Panc1 (cell line): ENCODE results near the gene POU5F2.

Source experiments
- SIN3A ChIP-seq: IDR thresholded peaks from 2 replicates; pipeline ENCODE4 v1.6.1; 2012; ENCODE audit warnings: low read depth, mild to moderate bottlenecking, low read length, moderate library complexity, borderline replicate concordance; ENCODE audit not compliant: insufficient read depth
- TF ChIP-seq, protein P1 (sequence below): fragments of 450-650 bp; IDR thresholded peaks from 2 replicates; pipeline ENCODE4 v1.5.1; 2017; ENCODE audit warnings: mild to moderate bottlenecking

DNA sequence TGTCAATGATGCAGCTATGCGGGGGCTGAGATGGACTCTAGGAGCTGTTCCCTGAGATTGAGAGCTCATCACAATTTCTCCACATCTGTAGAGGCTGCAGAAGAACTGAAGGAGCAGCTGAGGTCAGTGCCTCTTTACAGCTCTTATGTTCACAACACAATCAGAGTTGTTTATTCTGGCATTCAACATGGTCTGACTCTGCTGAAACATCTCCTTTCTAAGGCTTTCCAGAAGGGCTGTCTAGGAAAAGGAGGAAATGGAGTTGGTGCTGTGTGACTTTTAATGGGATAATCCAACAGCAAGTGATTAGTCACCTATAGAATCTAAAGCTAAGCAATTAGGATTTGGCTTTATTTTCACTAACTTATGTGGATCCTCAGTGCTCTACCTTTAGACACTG lies 6.0 kb downstream of the POU5F2 start:
- TF ChIP-seq, protein P1, sequence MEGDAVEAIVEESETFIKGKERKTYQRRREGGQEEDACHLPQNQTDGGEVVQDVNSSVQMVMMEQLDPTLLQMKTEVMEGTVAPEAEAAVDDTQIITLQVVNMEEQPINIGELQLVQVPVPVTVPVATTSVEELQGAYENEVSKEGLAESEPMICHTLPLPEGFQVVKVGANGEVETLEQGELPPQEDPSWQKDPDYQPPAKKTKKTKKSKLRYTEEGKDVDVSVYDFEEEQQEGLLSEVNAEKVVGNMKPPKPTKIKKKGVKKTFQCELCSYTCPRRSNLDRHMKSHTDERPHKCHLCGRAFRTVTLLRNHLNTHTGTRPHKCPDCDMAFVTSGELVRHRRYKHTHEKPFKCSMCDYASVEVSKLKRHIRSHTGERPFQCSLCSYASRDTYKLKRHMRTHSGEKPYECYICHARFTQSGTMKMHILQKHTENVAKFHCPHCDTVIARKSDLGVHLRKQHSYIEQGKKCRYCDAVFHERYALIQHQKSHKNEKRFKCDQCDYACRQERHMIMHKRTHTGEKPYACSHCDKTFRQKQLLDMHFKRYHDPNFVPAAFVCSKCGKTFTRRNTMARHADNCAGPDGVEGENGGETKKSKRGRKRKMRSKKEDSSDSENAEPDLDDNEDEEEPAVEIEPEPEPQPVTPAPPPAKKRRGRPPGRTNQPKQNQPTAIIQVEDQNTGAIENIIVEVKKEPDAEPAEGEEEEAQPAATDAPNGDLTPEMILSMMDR: no peak
- TF ChIP-seq SIN3A: no peak
